Activated CD8-positive, alpha-beta memory T cell treated with anti-CD3 and anti-CD28 coated beads for 36 hours (primary cell): ENCODE results near the gene CACFD1. TPM values are rescaled to one million over a fixed set of nuclear protein-coding genes. Genes with fewer than 3 reads are reported as not detected.

Experiments
- CTCF ChIA-PET: fragments of 350-600 bp; sonication (Branson Sonifier 250); formaldehyde crosslinking; loops from one replicate; lab custom pipeline; 2021; ENCODE audit warnings: antibody characterized with exemption; lab: Charles Lee
- POLR2A ChIA-PET: fragments of 350-600 bp; sonication (Branson Sonifier 250); formaldehyde crosslinking; loops from one replicate; lab custom pipeline; 2021; ENCODE audit warnings: antibody characterized with exemption; lab: Charles Lee
- total RNA-seq, 2 experiments: library from RNA; stranded (reverse); gene quantifications; one replicate each; pipeline ENCODE4 v1.2.3, GENCODE V29; 2021

Gene CACFD1
- total RNA-seq, 2 experiments from 2014 or later: 0.90 to 0.97 TPM

- CTCF ChIA-PET: interaction anchor here (0.5 kb wide), 1 partner anchor 85 kb away, joined by 3 read pairs; no protein-coding TSS in a partner anchor
- POLR2A ChIA-PET: interaction anchor here (0.5 to 1.5 kb wide), 4 partner anchors 9 to 88 kb away, joined by 3 to 4 read pairs (median 3); no protein-coding TSS in a partner anchor
These were observed 1.0 kb upstream of the CACFD1 start for GRCh38 chr9:133458643-133459312.

DNA sequence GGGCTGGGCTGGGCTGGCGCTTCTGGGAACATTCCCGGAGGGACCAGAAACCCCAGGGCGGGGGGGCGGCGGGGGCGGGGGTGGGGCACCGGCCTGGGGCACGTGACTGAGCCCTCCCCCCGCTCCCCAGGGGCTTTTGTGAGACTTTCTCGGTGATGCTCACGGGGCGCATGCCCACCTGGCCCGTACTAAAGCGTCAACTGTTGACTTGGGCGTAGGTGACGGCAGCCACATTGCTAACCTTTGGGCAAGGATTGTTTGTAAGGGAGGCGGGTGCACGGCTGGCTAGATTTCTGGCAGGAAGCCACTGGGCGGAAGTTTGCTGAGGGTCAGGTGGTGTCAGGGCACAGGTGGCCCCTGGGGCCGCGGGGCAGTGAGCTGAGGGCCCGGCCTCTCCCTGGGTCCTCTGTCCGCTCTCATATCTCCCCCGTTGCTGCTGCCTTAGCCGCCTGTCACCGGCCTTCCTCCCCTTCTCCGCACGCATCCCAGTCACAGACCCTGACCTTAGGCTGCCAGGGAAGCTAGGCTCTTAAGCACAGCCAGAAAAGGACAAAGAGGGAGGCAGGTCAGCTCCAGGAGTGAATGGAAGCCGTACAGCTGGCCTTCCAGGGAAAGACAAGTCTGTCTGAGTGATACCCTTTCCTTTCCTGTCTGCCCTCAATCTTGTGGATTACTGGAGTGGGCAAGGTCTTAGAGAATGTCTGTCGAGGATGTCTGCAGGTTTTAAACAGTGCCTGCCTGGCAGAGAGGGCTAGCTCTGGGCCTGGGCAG is 812 bp downstream of the CACFD1 start:
- POLR2A ChIA-PET: interaction anchor here (1.2 to 2.1 kb wide), 3 partner anchors 18 to 90 kb away, joined by 3 to 7 read pairs (median 4); partner anchors contain the start of gene SLC2A6
- CTCF ChIA-PET: interaction anchor here (0.6 to 1.5 kb wide), 2 partner anchors 26 to 610 kb away, joined by 3 to 4 read pairs; no protein-coding TSS in a partner anchor

DNA sequence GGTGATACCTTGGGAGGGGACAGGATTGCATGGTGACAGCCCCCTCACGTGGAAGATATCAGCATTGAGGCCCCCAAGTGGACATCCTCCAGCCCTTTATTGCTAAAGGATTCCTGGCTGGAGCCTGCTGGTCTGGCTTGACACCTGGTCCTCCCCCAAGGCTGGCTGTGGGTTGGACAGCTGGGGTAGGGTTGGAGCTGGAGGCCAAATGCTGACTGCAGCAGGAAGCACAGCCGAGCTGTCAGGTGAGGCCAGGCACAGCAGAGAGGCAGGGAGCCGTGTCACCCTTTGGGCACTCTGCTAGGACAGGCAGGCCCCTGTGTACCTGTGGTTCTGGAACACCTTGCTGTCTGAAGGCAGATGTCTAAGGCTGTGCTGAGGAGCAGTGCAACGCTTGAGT is 2.2 kb downstream of the CACFD1 start:
- CTCF ChIA-PET: interaction anchor here (1.5 kb wide), 1 partner anchor 24 kb away, joined by 4 read pairs; no protein-coding TSS in a partner anchor
- POLR2A ChIA-PET: no interaction called here

DNA sequence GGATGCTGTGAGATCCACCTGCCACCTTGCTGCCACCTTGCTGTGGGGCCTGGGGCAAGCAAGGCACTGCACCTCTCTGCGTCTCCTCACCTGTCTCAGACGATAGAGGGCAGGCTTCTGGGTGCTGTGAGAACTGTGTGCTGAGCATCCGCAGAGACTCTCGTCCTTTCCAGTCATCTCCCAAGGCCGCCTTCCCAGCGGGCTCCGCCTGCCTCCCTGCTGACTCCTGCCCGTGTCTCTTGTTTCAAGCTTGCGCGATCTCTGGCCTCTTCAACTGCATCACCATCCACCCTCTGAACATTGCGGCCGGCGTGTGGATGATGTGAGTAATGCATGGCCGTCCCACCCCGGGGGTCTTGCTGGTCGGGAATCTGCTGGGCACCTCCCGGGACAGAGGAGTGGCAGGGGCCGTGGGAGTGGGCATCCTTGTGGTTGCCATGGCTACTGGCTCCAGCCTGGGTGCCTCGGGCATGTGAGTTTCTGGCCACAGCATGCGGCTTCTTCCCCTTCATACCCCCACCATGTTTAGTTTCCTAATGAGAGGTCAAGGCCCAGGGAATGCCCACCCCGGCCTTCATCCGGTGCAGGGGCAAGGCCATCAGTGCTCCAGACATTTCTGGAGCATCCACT is 3.6 kb downstream of the CACFD1 start:
- ChIA-PET POLR2A (no interaction called here), CTCF (interaction anchor here (0.9 kb wide), 1 partner anchor 23 kb away, joined by 3 read pairs; no protein-coding TSS in a partner anchor)

DNA sequence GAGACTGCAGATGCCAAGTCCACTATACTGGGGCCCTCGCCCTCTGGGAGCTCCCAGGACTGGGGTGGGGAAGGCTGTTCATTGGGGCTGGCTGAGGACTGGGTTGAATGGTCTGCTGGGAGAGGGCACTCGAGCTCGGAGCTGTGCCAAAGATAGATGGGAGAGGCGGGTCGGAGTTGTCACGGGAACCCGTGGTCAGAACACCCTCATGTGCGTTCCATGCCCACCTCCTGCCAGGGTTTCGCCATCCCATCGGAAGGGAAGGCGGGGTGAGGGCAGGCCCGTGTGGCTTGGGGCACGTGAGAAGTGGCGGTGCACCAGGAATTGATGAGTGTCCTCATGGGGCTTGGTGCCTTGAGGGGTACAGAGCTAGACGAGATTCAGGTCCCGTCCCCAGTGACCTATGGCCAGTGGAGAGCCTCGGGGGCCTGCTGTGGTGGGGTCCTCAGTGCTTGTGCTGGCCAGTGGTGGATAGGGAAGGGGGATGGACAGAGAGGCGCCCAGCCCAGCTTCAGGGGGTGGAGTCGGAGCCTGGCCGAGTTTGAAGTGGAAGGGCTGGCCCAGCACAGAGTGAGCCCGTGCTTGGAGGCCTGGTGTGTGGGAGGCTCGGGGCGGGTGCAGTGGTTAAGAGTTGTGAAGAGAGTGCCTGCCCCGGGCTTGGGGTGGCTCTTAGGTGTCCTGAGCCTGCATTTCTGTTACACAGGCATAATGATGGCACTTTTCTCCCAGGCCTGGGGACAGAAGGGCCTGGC is 4.3 kb downstream of the CACFD1 start:
- ChIA-PET POLR2A (no interaction called here), CTCF (no interaction called here)

DNA sequence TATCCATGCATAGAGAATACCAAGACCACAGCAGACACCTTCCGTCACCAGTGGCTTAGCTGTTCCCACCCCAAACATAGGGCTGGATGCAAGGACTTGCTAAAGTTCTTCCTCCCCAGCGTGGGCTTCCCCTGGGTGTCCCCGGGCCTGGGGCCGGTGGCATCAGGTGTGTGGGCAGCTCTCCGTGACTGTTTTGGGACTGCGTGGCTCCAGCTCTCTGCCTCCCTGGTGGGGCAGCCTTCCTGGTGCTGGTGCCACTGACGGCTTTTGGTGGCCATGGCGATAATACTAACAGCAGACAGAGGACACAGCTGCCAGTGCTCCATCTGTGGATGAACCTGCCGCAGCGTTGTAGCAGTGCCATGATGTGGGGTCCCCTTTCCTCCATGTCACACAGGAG is 4.9 kb downstream of the CACFD1 start:
- POLR2A ChIA-PET: no interaction called here
- CTCF ChIA-PET: no interaction called here

DNA sequence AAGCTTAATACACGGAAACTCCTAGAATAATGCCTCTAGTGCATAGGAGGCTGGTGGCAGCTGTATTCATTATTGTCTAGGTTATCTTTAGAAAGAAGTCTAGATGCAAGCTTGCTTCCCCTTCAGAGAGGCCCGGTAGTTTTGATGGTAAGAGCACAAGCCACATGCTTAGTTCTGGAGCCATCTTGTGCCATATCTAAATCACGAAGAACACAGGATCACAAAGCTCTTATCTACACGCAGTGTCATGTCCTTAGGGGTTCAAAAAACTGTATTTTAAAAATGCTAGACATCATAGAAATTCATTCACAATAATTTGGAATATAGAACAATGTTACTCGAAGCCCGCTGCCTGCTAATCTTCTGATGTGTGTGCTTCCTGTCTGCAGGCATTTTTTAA is 6.2 kb downstream of the CACFD1 start:
- ChIA-PET CTCF (no interaction called here), POLR2A (no interaction called here)

- CTCF ChIA-PET: no interaction called here
- POLR2A ChIA-PET: no interaction called here
These were observed 7.3 kb downstream of the CACFD1 start for GRCh38 chr9:133467101-133467500.

DNA sequence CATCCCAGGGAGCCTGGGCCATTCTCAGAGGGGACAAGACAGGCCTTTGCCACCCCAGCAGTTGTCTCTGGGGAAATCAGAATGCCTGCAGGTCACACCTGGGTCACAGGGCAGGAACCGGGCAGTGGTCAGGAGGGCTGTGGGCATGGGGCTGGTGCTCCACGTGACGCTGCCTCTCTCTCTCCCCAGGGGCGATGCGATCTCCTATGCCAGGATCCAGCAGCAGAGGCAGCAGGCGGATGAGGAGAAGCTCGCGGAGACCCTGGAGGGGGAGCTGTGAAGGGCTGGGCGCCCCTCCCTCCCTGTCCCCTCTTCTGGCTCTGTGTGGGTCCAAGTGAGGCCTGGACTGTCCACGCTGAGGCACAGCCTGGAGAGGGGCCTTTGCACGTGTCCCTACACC is 8.6 kb downstream of the CACFD1 start:
- CTCF ChIA-PET: no interaction called here

DNA sequence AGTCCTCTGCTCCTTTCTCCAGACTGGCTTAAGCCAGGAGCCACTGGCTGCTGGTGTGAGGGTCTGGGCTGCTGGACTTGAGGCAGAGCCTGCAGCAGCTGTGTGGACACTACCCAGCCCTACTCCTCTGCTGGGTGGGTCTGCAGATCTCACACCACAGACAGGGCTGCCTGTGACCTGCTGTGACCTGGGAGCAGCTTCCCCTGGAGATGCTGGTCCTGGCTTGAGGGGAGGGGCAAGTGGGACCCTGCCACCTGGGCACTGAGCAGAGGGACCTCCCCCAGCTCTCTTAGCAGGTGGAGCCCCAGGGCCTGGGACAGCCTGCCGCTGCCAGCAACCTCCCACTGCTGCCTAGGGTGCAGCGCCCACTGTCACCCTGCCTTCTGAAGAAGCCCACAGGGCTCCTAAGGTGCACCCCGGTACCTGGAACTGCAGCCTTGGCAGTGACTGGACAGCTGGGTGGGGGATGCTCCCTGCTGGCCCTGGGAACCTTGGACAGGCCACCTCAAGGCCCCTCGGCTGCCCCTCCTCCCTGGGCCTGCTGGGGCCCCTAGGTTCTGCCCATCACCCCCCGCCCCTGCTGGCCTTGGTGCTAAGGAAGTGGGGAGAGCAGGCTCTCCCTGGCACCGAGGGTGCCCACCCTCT is 9.1 kb downstream of the CACFD1 start:
- CTCF ChIA-PET: no interaction called here
- POLR2A ChIA-PET: interaction anchor here (0.9 to 1.5 kb wide), 2 partner anchors 10 to 95 kb away, joined by 3 read pairs; partner anchors contain the start of gene CACFD1

More for the DNA sequence above, 8.6 kb downstream of the CACFD1 start:
- POLR2A ChIA-PET: interaction anchor here (0.9 to 1.5 kb wide), 2 partner anchors 9 to 95 kb away, joined by 3 read pairs; partner anchors contain the start of gene CACFD1

GRCh38 chr9:133470427-133470924 is 10.7 kb downstream of the CACFD1 start:
- CTCF ChIA-PET: interaction anchor here (0.6 kb wide), 1 partner anchor 1169 kb away, joined by 3 read pairs; no protein-coding TSS in a partner anchor
- POLR2A ChIA-PET: no interaction called here

DNA sequence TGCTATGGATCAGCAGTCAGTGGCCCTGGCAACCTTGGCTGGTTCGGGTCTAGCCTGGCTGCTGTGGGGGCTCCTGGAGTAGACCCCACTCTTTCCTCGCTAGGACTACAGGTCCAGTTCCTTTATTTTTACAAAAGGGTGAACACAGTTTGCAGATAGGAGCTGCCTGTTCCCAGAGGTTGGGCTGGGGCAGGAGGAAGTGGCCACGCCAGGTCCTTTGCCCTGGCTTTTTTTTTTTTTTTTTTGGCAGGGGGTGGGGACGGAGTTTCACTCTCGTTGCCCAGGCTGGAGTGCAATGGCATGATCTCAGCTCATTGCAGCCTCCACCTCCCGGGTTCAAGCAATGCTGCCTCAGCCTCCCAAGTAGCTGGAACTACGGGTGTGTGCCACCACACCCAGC is 11.2 kb downstream of the CACFD1 start:
- CTCF ChIA-PET: interaction anchor here (0.6 kb wide), 1 partner anchor 1169 kb away, joined by 3 read pairs; no protein-coding TSS in a partner anchor
- POLR2A ChIA-PET: interaction anchor here (0.7 kb wide), 2 partner anchors 133 to 284 kb away, joined by 3 to 12 read pairs; no protein-coding TSS in a partner anchor

DNA sequence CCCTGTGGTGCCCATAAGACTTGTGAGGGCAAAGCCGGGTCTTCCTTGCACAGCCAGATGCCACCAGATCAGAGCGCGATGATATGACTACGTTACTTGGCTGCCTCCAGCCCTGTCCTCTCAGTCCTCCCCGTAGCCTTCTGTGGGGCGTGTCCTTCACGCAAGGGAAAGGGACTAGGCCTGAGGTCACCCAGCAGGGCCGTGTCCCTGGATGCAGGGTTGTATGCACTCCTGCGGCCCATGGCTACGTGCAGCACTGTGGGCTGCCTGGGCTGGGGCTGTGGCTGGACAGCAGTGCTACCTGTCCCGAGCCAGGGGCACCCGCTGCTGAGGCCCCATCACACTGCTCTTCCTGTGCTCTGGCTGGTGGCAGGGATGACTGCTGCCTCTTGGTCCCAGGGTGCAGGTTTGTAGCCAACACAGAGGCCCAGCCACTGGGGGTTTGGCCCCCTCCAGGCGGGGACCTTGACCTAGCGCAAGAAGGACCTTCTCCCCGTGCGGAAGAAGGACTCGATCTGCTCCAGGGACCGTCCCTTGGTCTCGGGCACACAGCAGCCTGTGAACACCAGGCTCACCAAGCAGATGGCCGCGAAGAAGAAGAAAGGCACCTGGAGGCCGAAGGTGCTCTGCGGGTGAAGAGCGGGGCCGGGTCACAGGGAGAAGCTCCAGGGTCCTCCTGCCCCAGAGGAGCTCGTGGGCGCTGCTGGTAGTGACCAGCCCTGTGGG is 11.9 kb downstream of the CACFD1 start:
- POLR2A ChIA-PET: interaction anchor here (0.7 kb wide), 3 partner anchors 134 to 350 kb away, joined by 3 to 12 read pairs (median 5); no protein-coding TSS in a partner anchor
- CTCF ChIA-PET: no interaction called here

- ChIA-PET CTCF (no interaction called here), POLR2A (interaction anchor here (0.7 kb wide), 1 partner anchor 349 kb away, joined by 5 read pairs; no protein-coding TSS in a partner anchor)
These were observed 12.5 kb downstream of the CACFD1 start for GRCh38 chr9:133472277-133472645.

DNA sequence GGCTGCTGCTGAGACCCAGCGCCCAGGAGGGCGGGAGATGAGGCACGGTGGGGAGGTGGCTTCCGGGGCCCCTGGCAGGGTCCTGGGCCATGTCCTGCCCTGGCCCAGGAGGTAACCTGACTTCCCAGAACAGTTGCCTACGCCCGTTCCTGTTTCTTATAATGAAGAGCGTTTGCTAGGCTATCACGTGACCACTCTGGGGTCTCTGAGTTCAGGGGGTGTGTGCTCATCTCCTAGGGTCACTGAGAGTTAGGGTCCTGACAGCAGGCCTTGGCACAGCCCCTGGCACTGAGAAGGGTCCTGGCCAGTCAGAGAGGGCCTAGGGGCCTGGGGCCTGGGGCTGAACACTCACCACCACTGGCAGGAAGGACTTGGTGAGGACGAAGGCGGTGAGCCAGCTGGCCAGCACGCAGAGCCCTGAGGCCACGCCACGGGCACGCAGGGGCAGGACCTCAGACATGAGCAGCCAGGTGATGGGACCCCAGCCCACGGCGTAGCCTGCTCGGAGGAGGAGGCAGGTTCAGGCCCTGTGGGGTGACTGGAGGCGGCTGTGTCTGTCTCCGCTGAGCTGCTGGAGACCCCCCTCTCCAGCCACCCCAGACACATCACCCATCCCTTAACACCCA is 13.1 kb downstream of the CACFD1 start:
- CTCF ChIA-PET: no interaction called here
- POLR2A ChIA-PET: interaction anchor here (0.7 kb wide), 1 partner anchor 349 kb away, joined by 5 read pairs; no protein-coding TSS in a partner anchor

- CTCF ChIA-PET: no interaction called here
- POLR2A ChIA-PET: no interaction called here
These were observed 14.0 kb downstream of the CACFD1 start for GRCh38 chr9:133473743-133474142.

DNA sequence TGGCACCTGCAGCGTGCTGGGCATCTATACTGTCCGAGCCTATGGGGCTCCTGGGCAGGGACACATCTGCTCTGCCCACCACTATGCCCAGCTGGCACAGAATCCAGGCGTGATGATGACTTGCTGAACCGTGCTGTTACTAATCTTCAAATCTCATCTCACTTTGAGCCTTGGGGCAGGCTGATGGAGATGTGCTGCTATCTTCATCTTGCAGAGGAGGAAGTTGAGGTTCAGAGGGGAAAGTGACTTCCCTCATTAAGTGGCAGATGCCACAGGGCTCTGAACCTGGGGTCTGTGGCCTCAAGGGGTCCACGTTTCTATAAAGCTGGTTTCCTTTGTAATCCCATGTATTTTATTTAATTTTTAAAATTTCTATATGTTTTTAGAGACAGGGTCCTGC is 14.4 kb downstream of the CACFD1 start:
- ChIA-PET POLR2A (no interaction called here), CTCF (interaction anchor here (1.4 kb wide), 1 partner anchor 288 kb away, joined by 3 read pairs; no protein-coding TSS in a partner anchor)
